Heart right ventricle (tissue), 16 donors: ENCODE measurements around the gene BLNK. TPM values are rescaled to one million over a fixed set of nuclear protein-coding genes. Genes with fewer than 3 reads are reported as not detected.

Experiments
- ATAC-seq, 8 donors: fragments of 200-7000 bp; cut with Tn5 transposase; one replicate each; pipeline ENCODE4 v1.9.1; 2020; ENCODE audit warnings: mild to moderate bottlenecking in 8 of 8, moderate library complexity in 8 of 8, moderate number of reproducible peaks in 1 of 8
- DNase-seq, 2 donors: peaks; one replicate each; pipeline ENCODE4 v3.0.0-alpha.2; 2020
- H3K27ac ChIP-seq, 10 donors: fragments of 200-600 bp; sonication (generic) in 2 of 10; one replicate each; pipeline versions ENCODE4 v1.5.0 to v1.8.0; 2020 to 2022; ENCODE audit warnings: mild to moderate bottlenecking in 3 of 10
- H3K27me3 ChIP-seq, 7 donors: fragments of 200-600 bp; one replicate each; pipeline ENCODE4 v1.8.0; 2021 to 2022; ENCODE audit warnings: mild to moderate bottlenecking in 2 of 7
- H3K36me3 ChIP-seq, 9 donors: fragments of 200-600 bp; sonication (generic) in 1 of 9; one replicate each; pipeline versions ENCODE4 v1.5.0 to v1.8.0; 2020 to 2022; ENCODE audit warnings: mild to moderate bottlenecking in 2 of 9
- H3K4me1 ChIP-seq, 9 donors: fragments of 200-600 bp; sonication (generic) in 1 of 9; one replicate each; pipeline versions ENCODE4 v1.5.0 to v1.8.0; 2020 to 2022; ENCODE audit warnings: mild to moderate bottlenecking in 4 of 9
- H3K4me3 ChIP-seq, 10 donors: fragments of 200-600 bp; sonication (generic) in 2 of 10; one replicate each; pipeline versions ENCODE4 v1.5.0 to v1.8.0; 2020 to 2022; ENCODE audit warnings: mild to moderate bottlenecking in 7 of 10, moderate library complexity in 2 of 10
- H3K9me3 ChIP-seq, 11 donors: fragments of 200-600 bp in 10 of 11; sonication (generic) in 2 of 11; one replicate each; pipeline versions ENCODE4 v1.5.0 to v1.8.0; 2013 to 2022; ENCODE audit warnings: mild to moderate bottlenecking in 2 of 11, control low read depth in 1 of 11, moderate library complexity in 1 of 11
- CTCF ChIP-seq, 9 donors: fragments of 200-600 bp; sonication (generic) in 2 of 9; IDR thresholded peaks; one replicate each; pipeline versions ENCODE4 v1.5.0 to v1.8.0; 2021 to 2022; ENCODE audit warnings: antibody characterized with exemption in 9 of 9, mild to moderate bottlenecking in 5 of 9, moderate library complexity in 1 of 9
- WGBS, 2 donors: extraction: QIAGEN DNeasy Blood & Tissue Kit; methylation state at CpG; one replicate each; pipeline ENCODE4 v1.1.7; 2013; ENCODE audit warnings: inconsistent platforms in 1 of 2; 5-methylcytosine and 5-hydroxymethylcytosine counted together
- intact Hi-C, 10 donors: fragments of 100-400 bp; cut with DNase I; formaldehyde crosslinking; loops; one replicate each; pipeline versions ENCODE4 v1.11.1 to v1.14.2; 2022
- polyA plus RNA-seq, 2 donors: library from polyadenylated mRNA; stranded (reverse); fragments of 200-250 nt; gene quantifications; one replicate each; pipeline ENCODE4 v1.2.3, GENCODE V29; 2013
- total RNA-seq, 10 donors: library from RNA; stranded (reverse); fragmentation: NEBNext Ultra II Directional in 3 of 10; extraction: Animal tissue kit (Norgen Biotek cat#: 25700) in 3 of 10; gene quantifications; one replicate each; pipeline versions ENCODE4 v1.2.1 to v1.2.4, GENCODE V29; 2021 to 2023
- donor health status: Arrhythmogenic right ventricular cardiomyopathy.
- donor health status: ischemic (EF 13 %, LVEDD 7.1; RV severe dilation, severe dysfunction).
- donor health status: healthy with polysubstance abuse.
- donor health status: DM: no; HTN: yes; CAD: no.
- donor health status: DM: no; HTN: no; CAD: no.
- donor health status: ischemic (EF 25% LVEDD 6.9; RV normal size, moderate dysfunction).
- donor health status: ischemic (EF 25% LVEDD 5.7; RV mildly dilated, moderate dysfunction).
- donor health status: healthy.
- donor health status: DM: yes; HTN: yes; CAD: no.
- donor health status: Ischemic cardiomyopathy.
- donor health status: ischemic (EF 35%, LVEDD 5.7; RV mildly dilated, moderate dysfunction).
- donor health status: nonischemic (EF 11% LVEDD 7.7; RV severe dilation, severe dysfunction).
- donor health status: DM: yes; HTN: yes; CAD: no.
- donor health status: PGD.
- donor health status: ischemic (EF 29% LVEDD 5.4; RV normal size, mild dysfunction).
- donor health status: nonischemic (EF 23%, LVEDD 6.1; RV moderate dilation, normal function).

The BLNK gene
- total and polyA plus RNA-seq, 12 donors = 0.25 to 4.4 (median 0.65) TPM

- no peak overlapping the region for H3K4me3 ChIP-seq
- ATAC-seq (peak in 2 of 8 donors; percentile 25 to 90), DNase-seq (no peak)
- 60 to 70% methylated on average over 3 of the region's 3 CpGs for WGBS, 2 donors
- H3K36me3 ChIP-seq = no peaks in the 10 kb centered on the region
- peaks cover 0 to 8% (median 0%) of the 10 kb centered on the region in 9 donors for H3K4me1 ChIP-seq
- intact Hi-C loops = loop anchor here in 2 of 10 donors (5.0 to 10.0 kb wide), 2 partner anchors 281 to 284 kb away; no protein-coding TSS in a partner anchor
- H3K27ac ChIP-seq = no peak overlapping the region
- H3K9me3 ChIP-seq = no peaks in the 10 kb centered on the region
- H3K27me3 ChIP-seq = peaks cover 0 to 40% (median 29%) of the 10 kb centered on the region in 7 donors
- no peak for TF ChIP-seq CTCF (IDR thresholded peaks at IDR 0.05)
Measured at GRCh38 chr10:96298362-96298761, 27.0 kb upstream of the BLNK start.

DNA sequence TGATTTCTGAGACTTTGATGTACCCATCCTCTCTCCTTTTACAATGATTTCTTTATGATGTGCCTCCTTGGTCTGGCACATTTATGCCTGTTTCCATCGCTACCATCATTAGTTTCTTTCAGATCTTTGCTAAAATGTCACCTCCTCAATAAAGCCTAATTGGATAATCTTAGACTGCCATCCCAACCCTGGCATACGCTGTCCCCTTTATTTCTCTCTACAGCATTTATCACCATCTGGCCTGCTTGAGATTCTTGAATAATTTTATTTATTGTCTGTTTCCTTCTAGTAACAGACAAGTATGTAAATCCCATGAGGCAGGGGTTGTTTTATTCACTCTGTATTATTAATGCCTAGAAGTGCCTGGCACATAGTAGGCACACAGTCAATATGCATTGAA is 26.1 kb upstream of the BLNK start:
- Histone ChIP-seq H3K4me3 (no peak overlapping the region), H3K9me3 (no peaks in the 10 kb centered on the region), H3K27ac (no peak overlapping the region), H3K27me3 (peaks cover 0 to 35% (median 29%) of the 10 kb centered on the region in 7 donors), H3K4me1 (peaks cover 0 to 8% (median 0%) of the 10 kb centered on the region in 9 donors), H3K36me3 (no peaks in the 10 kb centered on the region)
- WGBS, 2 donors = 93 to 94% methylated on average over 2 of the region's 2 CpGs
- no peak for ATAC-seq
- no peak for TF ChIP-seq CTCF (IDR thresholded peaks at IDR 0.05)
- intact Hi-C loops = loop anchor here in 2 of 10 donors (5.0 to 10.0 kb wide), 2 partner anchors 280 to 283 kb away; no protein-coding TSS in a partner anchor
- DNase-seq = no peak

DNA sequence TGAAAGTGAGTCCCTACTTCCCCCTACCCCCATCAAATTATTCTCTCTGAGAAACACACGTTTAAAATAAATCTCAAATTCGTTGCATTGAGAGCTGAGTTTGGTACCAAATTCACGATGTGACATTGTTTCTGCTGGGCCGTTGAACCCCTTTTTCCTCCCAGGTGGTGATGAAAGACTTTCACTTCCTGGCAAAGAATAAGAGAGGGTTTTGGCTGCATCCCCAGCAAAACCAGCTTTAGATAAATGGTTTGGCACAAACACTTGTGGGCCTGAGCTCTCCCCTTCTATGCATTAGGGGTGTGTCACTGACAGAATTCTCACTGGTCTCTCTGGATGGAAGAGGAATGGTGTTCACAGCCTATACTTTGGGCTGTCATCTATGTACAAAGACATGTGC is 24.1 kb upstream of the BLNK start:
- Histone ChIP-seq H3K4me3 (no peak overlapping the region), H3K36me3 (no peaks in the 10 kb centered on the region), H3K4me1 (peaks cover 0 to 8% (median 0%) of the 10 kb centered on the region in 9 donors), H3K27ac (no peak overlapping the region), H3K27me3 (peaks cover 0 to 45% (median 32%) of the 10 kb centered on the region in 7 donors), H3K9me3 (no peaks in the 10 kb centered on the region)
- ATAC-seq (no peak), DNase-seq (no peak)
- no peak for TF ChIP-seq CTCF (IDR thresholded peaks at IDR 0.05)
- intact Hi-C loops = loop anchor here in 2 of 10 donors (5.0 to 10.0 kb wide), 2 partner anchors 278 to 281 kb away; no protein-coding TSS in a partner anchor
- WGBS, 2 donors = 40 to 44% methylated on average over 4 of the region's 4 CpGs

- Histone ChIP-seq H3K9me3 (no peaks in the 10 kb centered on the region), H3K36me3 (no peaks in the 10 kb centered on the region), H3K27me3 (peaks cover 0 to 68% (median 35%) of the 10 kb centered on the region in 7 donors), H3K27ac (no peak overlapping the region), H3K4me1 (peaks cover 0 to 5% (median 0%) of the 10 kb centered on the region in 9 donors), H3K4me3 (no peak overlapping the region)
- intact Hi-C loops = loop anchor here in 9 of 10 donors (1.0 to 10.0 kb wide), 8 partner anchors 61 to 278 kb away; no protein-coding TSS in a partner anchor
- DNase-seq (peak in 1 of 2 donors; percentile 15), ATAC-seq (peak in 7 of 8 donors; percentile 64 to 86 (median 79))
- peak; percentile 8 to 76 (median 64) for TF ChIP-seq CTCF (IDR thresholded peaks at IDR 0.05)
- WGBS, 2 donors = 42 to 46% methylated on average over 7 of the region's 7 CpGs
Measured at GRCh38 chr10:96292971-96293920, 21.9 kb upstream of the BLNK start.
